GM12873 (cell line): ENCODE data around the gene TRIM24.

ENCODE experiments used
- TF ChIP-seq, protein P1 (sequence below): IDR thresholded peaks from 2 replicates; pipeline ENCODE4 v1.5.1; 2012; ENCODE audit warnings: low read depth, mild to moderate bottlenecking, moderate library complexity, low read length, control low read depth; ENCODE audit not compliant: insufficient read depth; ENCODE audit errors: missing control alignments

TRIM24 gene

DNA sequence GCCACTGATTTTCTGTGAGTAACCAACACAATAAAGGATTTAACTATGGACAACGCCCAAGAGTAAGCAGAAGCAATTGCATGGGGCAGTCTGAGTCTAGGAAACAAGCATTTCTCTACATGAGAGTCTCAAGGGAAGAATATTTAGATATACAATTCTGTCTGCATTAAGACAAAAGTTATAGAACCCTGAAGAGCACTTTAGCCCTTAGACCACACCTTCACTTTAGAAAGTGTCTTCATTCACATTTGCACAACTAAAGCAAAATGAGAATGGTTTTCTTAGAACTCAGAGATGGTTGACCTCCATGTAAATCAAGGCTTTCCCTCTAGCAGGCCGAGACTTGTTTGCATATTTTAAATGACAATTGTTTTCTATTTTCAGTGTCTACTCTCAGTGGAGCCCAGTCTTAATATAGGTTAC, 25.5 kb upstream of the TRIM24 start:
- TF ChIP-seq, protein P1, sequence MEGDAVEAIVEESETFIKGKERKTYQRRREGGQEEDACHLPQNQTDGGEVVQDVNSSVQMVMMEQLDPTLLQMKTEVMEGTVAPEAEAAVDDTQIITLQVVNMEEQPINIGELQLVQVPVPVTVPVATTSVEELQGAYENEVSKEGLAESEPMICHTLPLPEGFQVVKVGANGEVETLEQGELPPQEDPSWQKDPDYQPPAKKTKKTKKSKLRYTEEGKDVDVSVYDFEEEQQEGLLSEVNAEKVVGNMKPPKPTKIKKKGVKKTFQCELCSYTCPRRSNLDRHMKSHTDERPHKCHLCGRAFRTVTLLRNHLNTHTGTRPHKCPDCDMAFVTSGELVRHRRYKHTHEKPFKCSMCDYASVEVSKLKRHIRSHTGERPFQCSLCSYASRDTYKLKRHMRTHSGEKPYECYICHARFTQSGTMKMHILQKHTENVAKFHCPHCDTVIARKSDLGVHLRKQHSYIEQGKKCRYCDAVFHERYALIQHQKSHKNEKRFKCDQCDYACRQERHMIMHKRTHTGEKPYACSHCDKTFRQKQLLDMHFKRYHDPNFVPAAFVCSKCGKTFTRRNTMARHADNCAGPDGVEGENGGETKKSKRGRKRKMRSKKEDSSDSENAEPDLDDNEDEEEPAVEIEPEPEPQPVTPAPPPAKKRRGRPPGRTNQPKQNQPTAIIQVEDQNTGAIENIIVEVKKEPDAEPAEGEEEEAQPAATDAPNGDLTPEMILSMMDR, result no peak

DNA sequence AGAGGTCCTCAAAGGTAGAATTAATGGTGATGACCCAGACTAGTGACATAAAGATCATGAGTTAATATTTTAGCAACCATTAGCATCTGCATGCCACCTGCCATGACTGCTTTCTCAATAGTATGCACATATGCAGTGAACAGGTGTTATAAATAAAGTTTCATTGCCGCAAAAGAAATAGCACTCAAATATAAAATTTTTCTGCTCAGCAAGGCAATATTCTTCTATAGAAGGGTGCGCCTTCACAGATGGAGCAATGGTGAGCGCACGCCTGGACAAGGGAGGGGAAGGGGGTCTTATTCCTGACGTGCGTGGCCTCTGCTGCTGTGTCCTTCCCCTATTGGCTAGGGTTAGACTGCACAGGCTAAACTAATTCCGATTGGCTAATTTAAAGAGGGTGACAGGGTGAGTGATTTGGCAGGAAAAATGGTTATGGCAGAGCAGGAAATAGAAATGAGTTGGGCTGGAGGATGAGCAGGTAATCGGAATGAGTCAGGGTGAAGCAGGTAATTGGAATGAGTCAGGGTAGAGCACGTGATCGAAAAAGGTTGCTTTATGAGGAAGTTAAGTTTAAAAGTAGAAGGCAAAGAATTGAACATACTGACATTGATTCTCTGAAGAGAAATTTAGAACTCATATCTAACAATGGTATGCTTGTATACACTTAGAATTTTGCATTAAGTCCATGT, 24.7 kb upstream of the TRIM24 start:
- TF ChIP-seq, protein P1, result no peak

DNA sequence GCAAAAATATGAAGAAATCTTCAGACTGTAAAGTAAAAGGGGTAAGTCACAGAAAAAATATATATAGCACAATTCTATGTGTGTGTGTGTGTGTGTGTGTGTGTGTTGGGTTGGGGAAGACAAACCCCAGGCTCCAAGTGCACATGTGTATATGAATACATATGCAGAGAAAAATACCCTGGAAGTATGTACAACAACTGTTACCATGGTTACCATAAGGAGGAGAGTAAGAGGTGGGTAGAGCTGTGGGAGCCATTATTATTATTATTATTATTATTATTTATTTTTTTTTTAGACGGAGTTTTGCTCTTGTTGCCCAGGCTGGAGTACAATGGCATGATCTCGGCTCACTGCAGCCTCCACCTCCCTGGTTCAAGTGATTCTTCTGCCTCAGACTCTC, 23.7 kb upstream of the TRIM24 start:
- TF ChIP-seq, protein P1, result no peak

DNA sequence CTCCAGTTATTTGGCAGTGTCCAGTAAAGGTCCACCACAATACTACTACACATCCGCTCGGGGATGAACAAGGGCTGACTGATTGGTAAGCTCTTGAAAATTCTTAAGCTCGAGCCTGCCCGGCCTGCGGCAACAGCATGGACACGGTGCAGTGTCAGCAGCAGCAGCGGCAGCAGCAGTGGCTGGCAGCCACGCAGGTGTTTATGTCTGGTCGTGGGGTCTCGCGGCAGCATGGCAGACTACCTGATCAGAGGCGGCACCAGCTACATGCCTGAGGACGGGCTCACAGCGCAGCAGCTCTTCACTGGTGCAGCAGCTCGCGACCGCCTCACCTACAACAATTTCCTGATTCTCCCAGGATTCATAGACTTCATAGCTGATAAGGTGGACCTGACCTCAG, 19.6 kb upstream of the TRIM24 start:
- TF ChIP-seq, protein P1, result no peak

DNA sequence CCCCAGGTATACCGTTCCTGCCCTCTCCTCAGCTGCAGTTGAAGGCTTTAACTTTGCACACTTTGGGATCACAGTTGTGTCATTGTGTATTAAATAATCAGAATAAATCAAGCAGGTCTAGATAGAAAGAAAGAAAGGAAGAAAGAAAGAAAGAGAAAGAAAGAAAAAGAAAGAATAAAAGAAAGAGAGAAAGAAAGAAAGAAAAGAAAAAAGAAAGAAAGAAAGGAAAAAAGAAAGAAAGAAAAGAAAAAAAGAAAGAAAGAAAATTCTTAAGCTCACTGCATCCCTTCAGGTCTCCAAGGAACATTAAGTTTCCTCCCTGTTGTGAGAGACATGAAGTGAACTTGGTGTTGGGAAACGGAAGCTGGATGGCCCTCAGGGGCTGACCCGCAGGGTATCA, 17.2 kb upstream of the TRIM24 start:
- TF ChIP-seq, protein P1, result no peak

DNA sequence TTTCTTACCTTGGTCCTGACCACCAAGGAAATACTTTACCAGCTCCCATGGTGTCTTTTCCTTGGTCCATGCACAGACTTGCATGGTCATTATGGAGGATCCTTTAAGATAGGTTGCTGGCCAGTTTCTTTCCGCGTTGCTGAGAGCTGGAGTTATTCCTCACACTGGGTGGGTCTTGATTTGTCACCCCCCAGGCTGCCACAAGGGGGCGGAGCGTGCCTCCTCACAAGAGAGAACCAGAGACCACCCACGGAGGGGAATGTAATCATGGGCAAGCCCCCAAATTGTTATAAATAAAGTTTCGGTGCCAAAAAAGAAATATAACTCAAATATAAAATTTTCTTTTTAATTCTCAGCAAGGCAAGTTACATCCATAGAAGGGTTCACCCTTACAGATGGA, 10.5 kb upstream of the TRIM24 start:
- TF ChIP-seq, protein P1, result peak; percentile 62

DNA sequence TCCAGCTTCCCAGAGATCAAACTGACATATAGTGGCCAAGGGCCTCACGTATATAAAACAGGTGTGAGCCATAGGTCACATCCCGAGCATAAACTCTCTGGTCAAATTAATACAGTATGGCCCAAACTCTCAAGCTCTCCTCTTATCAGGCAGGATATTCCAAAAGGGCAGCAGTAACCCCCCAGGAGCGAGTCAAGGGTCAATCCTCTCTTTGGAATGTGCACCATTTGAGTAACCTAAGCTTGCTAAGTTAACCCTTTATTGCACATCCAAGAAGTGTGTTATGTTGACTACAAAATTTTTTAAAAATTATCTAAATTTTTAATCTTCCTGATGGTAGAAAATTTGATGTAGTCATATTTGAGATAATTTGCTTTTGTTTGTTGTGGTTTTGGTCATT, 4.5 kb upstream of the TRIM24 start:
- TF ChIP-seq, protein P1, result no peak
